Immature natural killer cell (primary cell): Measurements from ENCODE around the gene STX18. TPM values are rescaled to one million over a fixed set of nuclear protein-coding genes. Genes with fewer than 3 reads are reported as not detected.

ENCODE experiments used
- DNase-seq, 3 donors: peaks; one replicate each; pipeline ENCODE4 v3.0.0; 2022; ENCODE audit warnings: mixed read lengths in 1 of 3
- H3K27ac Mint-ChIP-seq, 6 donors: one replicate each; pipeline ENCODE4 v1.8.0; 2020; ENCODE audit warnings: mixed read lengths in 6 of 6, mild to moderate bottlenecking in 5 of 6, inconsistent platforms in 4 of 6, moderate library complexity in 3 of 6
- H3K27me3 Mint-ChIP-seq, 3 donors: one replicate each; pipeline ENCODE4 v1.8.0; 2020 to 2021; ENCODE audit warnings: low read depth in 3 of 3, mild to moderate bottlenecking in 3 of 3, mixed read lengths in 3 of 3, moderate library complexity in 3 of 3, inconsistent platforms in 1 of 3
- H3K36me3 Mint-ChIP-seq, 3 donors: one replicate each; pipeline ENCODE4 v1.8.0; 2020; ENCODE audit warnings: mixed read lengths in 3 of 3, inconsistent platforms in 2 of 3, mild to moderate bottlenecking in 2 of 3
- H3K4me1 Mint-ChIP-seq, 2 donors: one replicate each; pipeline ENCODE4 v1.8.0; 2020; ENCODE audit warnings: inconsistent platforms in 2 of 2, mild to moderate bottlenecking in 2 of 2, mixed read lengths in 2 of 2, moderate library complexity in 1 of 2
- H3K4me3 Mint-ChIP-seq, 5 donors: one replicate each; pipeline ENCODE4 v1.8.0; 2020; ENCODE audit warnings: mild to moderate bottlenecking in 5 of 5, mixed read lengths in 5 of 5, inconsistent platforms in 3 of 5, moderate library complexity in 3 of 5
- H3K9me3 Mint-ChIP-seq, 6 donors: one replicate each; pipeline ENCODE4 v1.8.0; 2020; ENCODE audit warnings: mild to moderate bottlenecking in 6 of 6, mixed read lengths in 6 of 6, inconsistent platforms in 4 of 6, moderate library complexity in 3 of 6
- polyA plus RNA-seq, 3 donors: library from polyadenylated mRNA; unstranded; fragments of 300-500 nt; fragmentation: Illumina TruSeq; gene quantifications; one replicate each; pipeline ENCODE4 v1.2.3, GENCODE V29; 2021

The STX18 gene
- polyA plus RNA-seq, 3 donors from 2014 or later = 22.5 to 26.6 (median 23.3) TPM

DNA sequence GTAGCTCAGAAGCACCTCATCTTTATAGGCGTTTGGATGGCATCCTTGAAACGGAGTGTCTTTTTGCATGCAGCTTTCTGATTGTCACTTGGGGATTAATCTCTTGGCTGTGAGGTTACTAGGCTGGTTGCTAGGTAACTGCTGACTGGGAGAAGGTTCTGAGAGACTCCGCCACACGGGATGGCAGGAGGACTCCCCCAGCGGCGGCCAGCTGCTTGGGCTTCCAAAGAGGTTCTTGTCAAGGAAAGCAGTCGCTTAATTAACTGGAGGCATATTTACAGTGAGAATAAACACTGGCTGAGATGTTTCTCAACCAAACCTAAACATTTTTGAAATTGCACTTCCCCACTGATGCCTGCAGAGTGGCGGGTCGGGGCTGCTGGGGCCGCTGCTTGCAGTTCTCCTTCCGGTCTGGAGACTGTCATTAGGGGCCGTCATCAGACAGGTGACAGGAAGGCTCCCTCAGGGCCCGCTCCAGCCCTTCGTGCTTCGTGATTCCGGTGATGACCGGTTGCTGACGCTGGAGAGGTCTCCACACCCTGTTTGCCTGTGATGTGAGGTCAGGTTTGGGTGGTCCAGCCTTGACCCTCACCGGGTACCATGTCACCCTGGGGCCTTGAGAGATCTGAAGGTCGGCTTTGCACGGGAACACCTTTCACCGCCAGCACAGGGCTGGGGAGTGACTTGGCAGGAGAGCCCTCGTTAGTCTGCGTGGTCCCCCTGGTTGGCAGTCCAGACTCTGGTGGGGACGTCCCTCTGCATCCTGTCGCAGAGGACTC lies 145.8 kb downstream of the STX18 start:
- Mint-ChIP-seq H3K27me3 (peaks cover 5 to 10% (median 7%) of the 10 kb centered on the region in 3 donors), H3K4me3 (peak overlapping the region in 2 of 5 donors; percentile 11 to 16), H3K4me1 (peaks cover 0 to 9% of the 10 kb centered on the region in 2 donors), H3K27ac (peak overlapping the region in 2 of 6 donors; percentile 23 to 50), H3K9me3 (no peaks in the 10 kb centered on the region), H3K36me3 (peaks cover 0 to 6% (median 6%) of the 10 kb centered on the region in 3 donors)
- peak in 1 of 3 donors; percentile 19 for DNase-seq

DNA sequence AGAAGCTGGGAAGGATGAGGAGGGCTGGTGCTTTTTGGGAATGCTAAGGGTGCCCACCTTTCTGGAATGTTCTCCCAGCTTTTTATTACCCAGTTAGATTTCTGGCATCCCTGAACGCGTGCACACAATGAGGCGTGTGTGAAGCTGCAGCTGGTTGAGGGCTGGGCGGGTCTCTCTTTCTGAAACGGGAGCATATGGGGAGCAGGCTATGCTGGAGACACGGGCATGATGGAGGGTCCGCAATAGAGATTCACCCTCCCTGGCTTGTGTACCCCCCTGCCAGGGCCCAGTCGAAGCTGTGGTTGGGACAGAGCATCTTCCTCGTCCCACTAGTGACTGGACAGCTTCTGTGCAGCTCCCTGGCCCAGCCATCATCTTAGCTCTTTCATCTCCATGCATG lies 146.5 kb downstream of the STX18 start:
- peaks cover 0 to 9% of the 10 kb centered on the region in 2 donors for H3K4me1 Mint-ChIP-seq
- peaks cover 0 to 6% (median 6%) of the 10 kb centered on the region in 3 donors for H3K36me3 Mint-ChIP-seq
- H3K9me3 Mint-ChIP-seq = no peaks in the 10 kb centered on the region
- peaks cover 5 to 10% (median 9%) of the 10 kb centered on the region in 3 donors for H3K27me3 Mint-ChIP-seq
- DNase-seq = no peak
- no peak overlapping the region for H3K27ac Mint-ChIP-seq
- no peak overlapping the region for H3K4me3 Mint-ChIP-seq

DNA sequence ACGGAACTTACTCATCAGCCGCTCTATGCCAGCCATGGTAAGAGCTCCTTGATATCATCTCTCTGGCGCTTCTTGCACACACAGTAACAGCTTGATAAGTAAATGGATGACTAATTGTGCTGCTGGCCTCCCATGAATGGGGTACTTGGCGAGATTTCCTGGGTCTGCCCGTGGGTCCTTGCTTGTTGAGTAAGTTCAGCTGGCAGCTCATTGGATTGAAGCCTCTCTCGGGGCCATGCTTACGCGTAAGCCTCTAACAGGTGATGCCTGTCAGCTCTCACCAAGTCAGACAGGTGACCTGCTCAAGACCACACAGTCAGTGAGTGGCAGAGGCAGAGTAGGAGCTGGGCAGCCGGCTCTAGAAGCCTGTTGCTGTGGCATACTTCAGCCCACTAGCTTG lies 147.2 kb downstream of the STX18 start:
- peaks cover 5 to 10% (median 9%) of the 10 kb centered on the region in 3 donors for H3K27me3 Mint-ChIP-seq
- peak overlapping the region in 1 of 6 donors; percentile 19 for H3K27ac Mint-ChIP-seq
- H3K9me3 Mint-ChIP-seq = no peaks in the 10 kb centered on the region
- H3K4me3 Mint-ChIP-seq = no peak overlapping the region
- no peak for DNase-seq
- peaks cover 0 to 9% of the 10 kb centered on the region in 2 donors for H3K4me1 Mint-ChIP-seq
- peaks cover 0 to 6% (median 6%) of the 10 kb centered on the region in 3 donors for H3K36me3 Mint-ChIP-seq

DNA sequence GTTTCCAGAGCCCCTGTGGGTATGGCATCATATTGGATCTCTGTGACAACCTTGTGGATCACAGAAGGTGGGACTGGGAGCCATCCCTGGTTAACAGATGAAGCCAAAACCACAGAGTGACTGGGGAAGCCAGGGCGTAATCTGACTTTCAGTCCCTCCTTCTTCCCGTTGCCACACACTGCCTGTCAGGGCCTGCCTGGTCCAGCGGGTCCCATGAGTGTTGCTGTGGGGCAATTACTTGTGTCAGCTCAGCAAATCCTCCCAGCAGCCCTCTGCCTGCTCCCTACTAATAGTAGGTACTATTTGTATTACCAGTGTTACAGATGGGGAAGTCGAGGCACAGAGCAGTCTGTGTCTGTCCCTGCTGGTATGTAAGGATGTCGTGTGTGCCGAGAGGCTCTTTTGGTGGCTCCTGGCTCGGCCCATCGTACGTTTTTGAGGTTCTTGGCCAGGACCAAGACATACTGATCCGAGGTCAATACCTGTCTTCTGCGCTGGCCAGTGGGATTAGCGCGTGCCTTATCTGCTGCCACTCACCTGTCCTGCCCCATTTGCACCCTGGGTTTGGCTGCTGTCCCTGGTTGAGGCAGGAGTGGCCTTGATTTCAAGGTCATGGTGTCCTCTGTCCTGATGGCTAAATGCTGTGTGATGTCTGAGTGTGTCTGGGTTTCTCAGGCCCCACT lies 149.2 kb downstream of the STX18 start:
- H3K4me1 Mint-ChIP-seq = peaks cover 7 to 14% of the 10 kb centered on the region in 2 donors
- H3K27ac Mint-ChIP-seq = no peak overlapping the region
- H3K9me3 Mint-ChIP-seq = no peaks in the 10 kb centered on the region

DNA sequence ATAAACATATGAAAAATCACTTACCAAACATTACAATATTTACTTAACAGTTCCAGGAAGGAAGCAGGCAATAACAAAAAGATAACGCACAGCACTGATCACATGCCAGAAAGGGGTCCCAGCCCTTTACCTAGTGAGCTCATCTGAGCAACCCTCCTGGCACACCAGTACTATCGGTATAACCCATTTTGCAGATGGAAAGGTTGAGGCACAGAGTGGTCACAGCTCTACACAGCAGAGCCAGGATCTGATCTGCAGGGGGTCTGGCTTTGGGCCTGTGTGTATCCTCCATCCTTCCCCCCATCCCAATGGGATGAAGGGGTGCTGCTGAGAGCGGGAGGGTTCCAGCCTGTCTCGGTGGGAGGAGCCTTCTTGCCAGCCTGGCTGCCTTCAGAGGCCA lies 150.0 kb downstream of the STX18 start:
- Mint-ChIP-seq H3K36me3 (peaks cover 0 to 6% (median 6%) of the 10 kb centered on the region in 3 donors), H3K27me3 (peaks cover 4 to 14% (median 8%) of the 10 kb centered on the region in 3 donors), H3K27ac (no peak overlapping the region), H3K4me3 (no peak overlapping the region), H3K9me3 (no peaks in the 10 kb centered on the region), H3K4me1 (peaks cover 7 to 14% of the 10 kb centered on the region in 2 donors)
- no peak for DNase-seq

More for the DNA sequence above, 149.2 kb downstream of the STX18 start:
- Mint-ChIP-seq H3K36me3 (peaks cover 0 to 6% (median 6%) of the 10 kb centered on the region in 3 donors), H3K27me3 (peaks cover 4 to 14% (median 8%) of the 10 kb centered on the region in 3 donors), H3K4me3 (no peak overlapping the region)
- no peak for DNase-seq

DNA sequence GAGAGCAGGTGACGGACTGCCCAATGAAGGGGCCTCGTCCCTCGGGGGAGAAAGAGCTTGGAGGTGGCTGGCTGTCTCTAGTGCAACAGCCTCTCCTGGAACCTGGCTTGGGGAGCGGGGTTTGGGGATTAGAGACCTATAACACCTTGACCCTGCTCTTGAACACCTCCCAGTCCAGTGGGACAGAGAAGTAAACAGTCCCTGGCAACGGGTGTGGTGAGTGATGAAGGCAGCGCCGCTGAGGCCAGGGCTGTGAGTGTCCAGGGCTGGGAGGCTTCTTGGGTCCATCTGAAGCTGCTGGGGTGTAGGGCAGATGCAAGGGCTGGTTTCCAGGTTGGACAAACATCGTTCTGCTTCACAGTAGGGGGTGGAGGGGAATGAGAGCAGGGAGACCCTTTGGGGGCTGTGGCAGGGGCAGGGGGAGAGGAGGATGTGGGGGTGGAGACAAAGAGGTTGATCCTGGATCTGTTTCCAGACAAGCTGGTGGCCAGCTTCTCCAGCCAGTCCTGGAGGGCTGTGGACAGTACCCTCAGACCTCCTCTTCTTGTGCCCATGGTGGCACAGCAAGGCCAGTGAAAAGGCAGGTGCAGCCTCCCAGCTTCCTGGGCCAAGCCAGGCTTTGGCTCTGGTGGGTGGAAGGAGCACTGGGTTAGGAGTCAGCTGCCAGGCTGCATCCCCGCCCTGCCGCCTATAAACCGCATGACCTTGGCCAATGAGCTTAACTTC lies 151.2 kb downstream of the STX18 start:
- H3K4me1 Mint-ChIP-seq = peaks cover 7 to 10% of the 10 kb centered on the region in 2 donors
- H3K4me3 Mint-ChIP-seq = no peak overlapping the region
- no peak for DNase-seq
- H3K36me3 Mint-ChIP-seq = peaks cover 0 to 6% (median 6%) of the 10 kb centered on the region in 3 donors
- peaks cover 2 to 17% (median 8%) of the 10 kb centered on the region in 3 donors for H3K27me3 Mint-ChIP-seq
- no peaks in the 10 kb centered on the region for H3K9me3 Mint-ChIP-seq
- no peak overlapping the region for H3K27ac Mint-ChIP-seq

DNA sequence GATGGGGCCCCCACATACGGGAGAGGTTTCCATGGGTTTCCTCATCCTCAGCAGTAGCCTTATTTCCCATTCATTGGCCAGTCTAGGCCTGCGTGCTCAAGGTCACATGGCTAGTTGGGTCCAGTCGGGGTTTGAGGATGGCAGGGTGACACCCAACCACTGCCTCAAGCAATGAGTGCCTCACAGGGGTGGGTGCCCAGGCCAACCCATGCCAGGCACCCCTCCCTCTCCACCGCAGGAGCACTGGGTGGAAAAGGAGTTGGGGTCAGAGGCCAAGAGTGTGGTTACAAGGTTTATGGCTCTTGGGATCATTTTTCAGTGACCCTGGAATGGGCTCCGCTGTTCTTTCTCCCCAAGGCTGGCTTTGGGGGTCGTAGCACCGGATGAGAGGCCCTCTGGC lies 151.8 kb downstream of the STX18 start:
- no peak overlapping the region for H3K4me3 Mint-ChIP-seq
- H3K36me3 Mint-ChIP-seq = peaks cover 0 to 6% (median 6%) of the 10 kb centered on the region in 3 donors

DNA sequence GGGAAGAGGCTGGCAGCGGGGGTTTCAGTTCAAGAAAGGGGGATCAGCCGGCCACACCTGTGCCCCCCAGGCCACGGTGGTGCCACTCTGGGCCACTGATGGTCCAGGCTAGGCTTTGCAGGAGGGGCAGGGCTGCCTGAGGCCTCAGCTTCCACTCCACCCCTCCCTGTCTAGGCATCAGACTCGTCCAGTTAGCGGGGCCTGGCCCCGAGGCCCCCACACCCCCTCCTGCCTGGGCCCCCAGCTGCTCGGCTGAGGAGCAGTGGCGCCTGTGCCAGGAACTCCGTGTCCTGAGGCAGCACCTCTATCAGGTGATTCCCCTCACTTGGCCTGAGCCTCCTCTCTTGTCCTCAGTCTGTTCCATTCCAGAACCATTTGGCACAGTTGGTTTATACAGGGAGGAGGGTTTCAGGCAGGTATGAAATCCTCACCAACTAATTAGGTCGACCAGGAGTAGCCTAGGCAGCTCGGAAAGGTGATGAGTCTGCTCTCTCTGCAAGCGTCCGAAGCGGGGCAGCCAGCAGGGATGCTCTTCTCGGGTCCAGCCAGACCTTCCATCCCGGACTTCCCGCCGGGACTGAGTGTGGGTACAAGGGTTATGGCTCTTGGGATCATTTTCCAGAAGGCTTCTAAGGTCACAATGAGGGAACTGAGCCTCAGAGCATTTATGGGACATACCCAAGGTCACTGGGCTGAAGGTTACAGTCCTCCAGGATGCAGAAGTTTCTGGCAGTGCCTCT lies 152.8 kb downstream of the STX18 start:
- Mint-ChIP-seq H3K36me3 (peaks cover 0 to 6% (median 3%) of the 10 kb centered on the region in 3 donors), H3K27me3 (peaks cover 6 to 17% (median 7%) of the 10 kb centered on the region in 3 donors), H3K9me3 (no peaks in the 10 kb centered on the region), H3K27ac (no peak overlapping the region), H3K4me1 (peaks cover 7 to 14% of the 10 kb centered on the region in 2 donors), H3K4me3 (peak overlapping the region in 3 of 5 donors; percentile 49 to 93 (median 90))
- DNase-seq = no peak

More for the DNA sequence above, 151.8 kb downstream of the STX18 start:
- H3K4me1 Mint-ChIP-seq = peaks cover 7 to 10% of the 10 kb centered on the region in 2 donors
- peaks cover 2 to 17% (median 7%) of the 10 kb centered on the region in 3 donors for H3K27me3 Mint-ChIP-seq
- DNase-seq = no peak
- no peak overlapping the region for H3K27ac Mint-ChIP-seq
- H3K9me3 Mint-ChIP-seq = no peaks in the 10 kb centered on the region

DNA sequence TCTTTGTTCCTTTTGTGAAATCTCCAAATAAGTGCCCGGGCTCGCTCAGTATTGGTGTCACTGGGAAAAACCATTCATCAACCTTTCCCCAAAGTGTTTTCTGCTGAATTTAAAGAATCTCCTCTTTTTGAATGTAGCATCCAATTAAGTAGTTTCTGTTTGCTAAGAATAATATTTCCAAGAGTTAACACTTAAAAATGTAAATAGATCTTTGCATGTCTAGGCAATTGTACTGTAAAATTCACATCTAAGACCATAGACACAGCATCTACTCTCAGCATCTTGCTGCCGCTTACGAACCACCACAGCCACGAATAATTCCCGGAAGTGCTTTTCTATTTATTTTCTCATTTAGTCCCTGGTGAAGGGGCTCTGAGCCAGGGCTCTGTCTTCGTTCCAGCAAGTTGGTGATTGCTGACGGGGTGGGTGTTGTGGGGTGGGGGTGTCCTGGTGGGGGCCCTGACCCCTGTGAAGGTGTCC lies 153.5 kb downstream of the STX18 start:
- H3K27me3 Mint-ChIP-seq = peaks cover 7 to 14% (median 8%) of the 10 kb centered on the region in 3 donors
- peaks cover 0 to 6% (median 0%) of the 10 kb centered on the region in 3 donors for H3K36me3 Mint-ChIP-seq
- H3K4me1 Mint-ChIP-seq = peaks cover 7 to 14% of the 10 kb centered on the region in 2 donors
- no peak for DNase-seq
- H3K27ac Mint-ChIP-seq = peak overlapping the region in 2 of 6 donors; percentile 23 to 83
- H3K4me3 Mint-ChIP-seq = peak overlapping the region; percentile 59 to 93 (median 75)
- no peaks in the 10 kb centered on the region for H3K9me3 Mint-ChIP-seq

DNA sequence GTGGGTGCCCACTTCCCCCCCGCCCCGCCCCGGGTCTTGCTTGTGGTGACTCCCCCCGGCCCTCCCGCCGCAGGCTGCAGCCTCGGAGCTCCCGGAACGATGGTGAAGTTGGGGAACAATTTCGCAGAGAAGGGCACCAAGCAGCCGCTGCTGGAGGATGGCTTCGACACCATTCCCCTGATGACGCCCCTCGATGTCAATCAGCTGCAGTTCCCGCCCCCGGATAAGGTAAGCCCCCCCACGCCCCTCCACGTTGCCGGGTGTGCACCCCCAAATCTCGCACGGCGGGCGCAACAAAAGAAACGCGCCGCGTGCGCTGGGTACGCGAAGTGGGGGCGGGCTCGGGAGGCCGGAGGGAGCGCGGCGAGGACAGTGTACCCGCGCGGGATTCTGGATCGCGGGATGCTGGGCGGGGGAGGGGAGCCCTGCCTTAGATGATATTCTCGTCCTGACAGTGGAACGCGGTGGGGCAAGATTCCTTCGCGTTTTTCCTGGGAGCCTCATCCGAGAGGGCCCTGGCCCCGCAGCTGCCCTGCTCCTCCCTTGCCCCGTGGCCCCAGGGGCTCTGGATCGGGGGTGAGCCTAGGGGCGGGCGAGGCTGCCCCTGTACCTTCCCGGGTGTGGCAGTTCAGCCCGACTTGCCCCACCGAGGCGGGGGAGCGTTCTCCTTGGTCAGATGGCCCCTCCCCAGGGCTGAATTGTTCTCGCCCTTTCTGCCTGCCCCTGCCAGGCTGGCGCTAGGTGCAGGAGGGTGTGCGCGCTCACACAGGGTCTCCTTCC lies 154.1 kb downstream of the STX18 start:
- peak overlapping the region in 2 of 6 donors; percentile 23 to 83 for H3K27ac Mint-ChIP-seq
- peak in 1 of 3 donors; percentile 16 for DNase-seq

DNA sequence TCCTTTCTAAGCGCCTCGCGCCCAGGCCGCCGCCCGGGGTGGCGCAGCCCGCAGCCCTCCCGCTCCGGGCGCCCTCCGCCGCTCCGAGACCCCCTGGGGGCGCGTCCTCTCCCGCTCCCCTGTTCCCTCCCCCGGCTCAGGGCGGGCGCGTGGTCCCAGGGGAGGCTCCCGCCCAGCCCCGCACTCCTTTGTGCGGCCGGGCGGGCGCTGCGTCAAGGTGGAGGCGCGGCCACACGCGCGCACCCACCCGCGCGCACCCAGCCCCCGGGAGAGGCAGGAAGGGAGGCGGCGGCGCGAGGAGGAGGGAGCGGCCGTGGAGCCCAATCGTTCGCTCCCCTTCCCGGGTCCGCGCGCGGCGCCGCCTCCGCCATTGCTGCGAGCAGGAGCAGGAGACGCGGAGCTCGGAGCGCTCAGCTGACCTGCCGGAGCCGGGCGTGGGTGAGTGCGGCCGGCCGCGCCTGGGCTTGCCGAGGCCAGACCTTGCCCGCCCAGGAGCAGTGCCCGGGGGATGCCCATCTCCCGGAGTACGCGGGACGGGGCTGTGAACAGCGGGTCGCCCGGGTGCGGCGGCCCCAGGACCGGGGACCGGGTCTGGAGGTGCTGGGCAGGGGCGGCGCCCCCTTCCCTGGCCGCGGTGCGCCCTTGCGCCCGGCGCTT lies 155.0 kb downstream of the STX18 start, which contains the start of gene NSG1:
TSS of gene NSG1 (plus strand) at position 367 of the 657 bp plus-strand sequence. CDS start 528 bp downstream, outside the sequence.
- peak in 1 of 3 donors; percentile 19 for DNase-seq
- Mint-ChIP-seq H3K36me3 (peaks cover 0 to 3% (median 0%) of the 10 kb centered on the region in 3 donors), H3K4me3 (peak within 1 kb of the TSS; percentile 35 to 93 (median 84)), H3K9me3 (no peaks in the 10 kb centered on the region), H3K27ac (no peak within 1 kb of the TSS), H3K4me1 (peaks cover 7 to 14% of the 10 kb centered on the region in 2 donors), H3K27me3 (peaks cover 7 to 19% (median 9%) of the 10 kb centered on the region in 3 donors)

More for the DNA sequence above, 154.1 kb downstream of the STX18 start:
- H3K27me3 Mint-ChIP-seq = peaks cover 7 to 14% (median 8%) of the 10 kb centered on the region in 3 donors
- H3K36me3 Mint-ChIP-seq = peaks cover 0 to 6% (median 0%) of the 10 kb centered on the region in 3 donors
- peaks cover 7 to 14% of the 10 kb centered on the region in 2 donors for H3K4me1 Mint-ChIP-seq
- no peaks in the 10 kb centered on the region for H3K9me3 Mint-ChIP-seq
- H3K4me3 Mint-ChIP-seq = peak overlapping the region; percentile 59 to 93 (median 75)
